Vagina (tissue), 2 donors: ENCODE results near the gene TRIO. TPM values are rescaled to one million over a fixed set of nuclear protein-coding genes. Genes with fewer than 3 reads are reported as not detected.

Experiments used
- DNase-seq, 2 donors: peaks; one replicate each; pipeline ENCODE4 v3.0.0-alpha.2; 2017; ENCODE audit errors: extremely low spot score in 2 of 2
- H3K27ac ChIP-seq: fragments of 200-600 bp; sonication (generic); one replicate; pipeline ENCODE4 v1.5.1; 2019
- H3K27me3 ChIP-seq: fragments of 200-600 bp; sonication (generic); one replicate; pipeline ENCODE4 v1.5.1; 2019
- H3K36me3 ChIP-seq, 2 donors: fragments of 200-600 bp; sonication (generic); one replicate each; pipeline ENCODE4 v1.5.1; 2017 to 2019
- H3K4me1 ChIP-seq: fragments of 200-600 bp; sonication (generic); one replicate; pipeline ENCODE4 v1.5.1; 2019
- H3K4me3 ChIP-seq, 2 donors: fragments of 200-600 bp; sonication (generic); 1 replicate in 1 of 2; 2 replicates in 1 of 2; pipeline ENCODE4 v1.5.1; 2016 to 2019
- H3K9me3 ChIP-seq: fragments of 200-600 bp; sonication (generic); one replicate; pipeline ENCODE4 v1.5.1; 2019
- CTCF ChIP-seq, 3 experiments: fragments of 450-650 bp in 2 of 3; fragments of 200-600 bp in 1 of 3; sonication (generic) in 1 of 3; IDR thresholded peaks; one replicate each; pipeline ENCODE4 v1.5.1; 2017 to 2019; ENCODE audit warnings: antibody characterized with exemption in 3 of 3, mild to moderate bottlenecking in 2 of 3, moderate library complexity in 2 of 3
- POLR2A ChIP-seq, 2 donors: fragments of 450-650 bp; IDR thresholded peaks; one replicate each; pipeline ENCODE4 v1.6.1; 2017; ENCODE audit warnings: antibody characterized with exemption in 2 of 2, mild to moderate bottlenecking in 2 of 2, moderate library complexity in 2 of 2
- POLR2AphosphoS5 ChIP-seq, 2 donors: sonication (generic); formaldehyde crosslinking; IDR thresholded peaks; one replicate each; pipeline ENCODE4 v1.9.0; 2017; ENCODE audit warnings: antibody characterized with exemption in 2 of 2, mild to moderate bottlenecking in 2 of 2, low read depth in 1 of 2; ENCODE audit not compliant: insufficient read depth in 1 of 2
- intact Hi-C: fragments of 100-400 bp; cut with DNase I; formaldehyde crosslinking; loops from one replicate; pipeline ENCODE4 v1.15.1; 2023
- total RNA-seq: library from RNA; depleted of rRNA; stranded (reverse); fragments of >200 nt; gene quantifications from one replicate; pipeline ENCODE4 v1.2.3, GENCODE V29; 2016

Gene TRIO
- total RNA-seq, 1 donor from 2014 or later: 142 TPM

GRCh38 chr5:14465116-14465515 is 322.0 kb downstream of the TRIO start:
- no peak for DNase-seq
- no peaks in the 10 kb centered on the region for H3K9me3 ChIP-seq
- H3K27me3 ChIP-seq: no peaks in the 10 kb centered on the region
- intact Hi-C loops: no loop called here
- TF ChIP-seq CTCF (IDR thresholded peaks at IDR 0.05): no peak
- TF ChIP-seq POLR2A (IDR thresholded peaks at IDR 0.05): no peak
- H3K27ac ChIP-seq: no peak overlapping the region
- peaks cover 14% of the 10 kb centered on the region for H3K4me1 ChIP-seq
- H3K4me3 ChIP-seq: no peak overlapping the region
- H3K36me3 ChIP-seq: peaks cover 0 to 41% of the 10 kb centered on the region in 2 donors

- DNase-seq: no peak
- no peak for TF ChIP-seq CTCF (IDR thresholded peaks at IDR 0.05)
- TF ChIP-seq POLR2AphosphoS5 (IDR thresholded peaks at IDR 0.05; ENCODE audit: insufficient read depth in 1 of 2, low read depth in 1 of 2): no peak
- no peak for TF ChIP-seq POLR2A (IDR thresholded peaks at IDR 0.05)
- H3K27me3 ChIP-seq: no peaks in the 10 kb centered on the region
- H3K9me3 ChIP-seq: no peaks in the 10 kb centered on the region
- intact Hi-C loops: no loop called here
- no peak overlapping the region for H3K27ac ChIP-seq
- peaks cover 14% of the 10 kb centered on the region for H3K4me1 ChIP-seq
- peaks cover 0 to 35% of the 10 kb centered on the region in 2 donors for H3K36me3 ChIP-seq
- no peak overlapping the region for H3K4me3 ChIP-seq
Measured at GRCh38 chr5:14465776-14466175, 322.6 kb downstream of the TRIO start.

GRCh38 chr5:14467251-14467650 is 324.1 kb downstream of the TRIO start:
- Histone ChIP-seq H3K36me3 (peaks cover 0 to 33% of the 10 kb centered on the region in 2 donors), H3K9me3 (no peaks in the 10 kb centered on the region), H3K4me3 (no peak overlapping the region), H3K27me3 (no peaks in the 10 kb centered on the region), H3K4me1 (peaks cover 14% of the 10 kb centered on the region), H3K27ac (no peak overlapping the region)
- intact Hi-C loops: no loop called here
- TF ChIP-seq POLR2A (IDR thresholded peaks at IDR 0.05) (no peak), POLR2AphosphoS5 (IDR thresholded peaks at IDR 0.05; ENCODE audit: insufficient read depth in 1 of 2, low read depth in 1 of 2) (no peak), CTCF (IDR thresholded peaks at IDR 0.05) (no peak)
- no peak for DNase-seq

- Histone ChIP-seq H3K27ac (no peak overlapping the region), H3K27me3 (no peaks in the 10 kb centered on the region), H3K36me3 (peaks cover 0 to 27% of the 10 kb centered on the region in 2 donors), H3K4me3 (no peak overlapping the region), H3K4me1 (peaks cover 13% of the 10 kb centered on the region), H3K9me3 (no peaks in the 10 kb centered on the region)
- no peak for DNase-seq
- no peak for TF ChIP-seq POLR2AphosphoS5 (IDR thresholded peaks at IDR 0.05; ENCODE audit: insufficient read depth in 1 of 2, low read depth in 1 of 2)
- TF ChIP-seq POLR2A (IDR thresholded peaks at IDR 0.05): no peak
- no peak for TF ChIP-seq CTCF (IDR thresholded peaks at IDR 0.05)
- intact Hi-C loops: no loop called here
Measured at GRCh38 chr5:14467886-14468285, 324.7 kb downstream of the TRIO start.

GRCh38 chr5:14469551-14470377 is 326.6 kb downstream of the TRIO start:
- no peaks in the 10 kb centered on the region for H3K9me3 ChIP-seq
- TF ChIP-seq POLR2A (IDR thresholded peaks at IDR 0.05): no peak
- no peak for TF ChIP-seq POLR2AphosphoS5 (IDR thresholded peaks at IDR 0.05; ENCODE audit: insufficient read depth in 1 of 2, low read depth in 1 of 2)
- no peak overlapping the region for H3K27ac ChIP-seq
- H3K4me1 ChIP-seq: no peaks in the 10 kb centered on the region
- no peak for DNase-seq
- H3K36me3 ChIP-seq: peaks cover 0 to 36% of the 10 kb centered on the region in 2 donors
- intact Hi-C loops: no loop called here
- H3K4me3 ChIP-seq: no peak overlapping the region
- no peaks in the 10 kb centered on the region for H3K27me3 ChIP-seq
